ENCODE measurements around the gene CDKN3.
"Not testable (repeated sequence)": the region's sequence is repeated elsewhere in the genome, so short reads cannot be mapped to it uniquely, and the experiment has no call there.

Gene CDKN3

GRCh38 chr14:54387328-54387727 is 9.5 kb upstream of the CDKN3 start:
- H3K36me3 ChIP-seq, result no peaks in the 10 kb centered on the region
- H3K4me1 ChIP-seq, result no peaks in the 10 kb centered on the region
- H3K9me3 ChIP-seq, result no peaks in the 10 kb centered on the region
- H3K27me3 ChIP-seq, result no peaks in the 10 kb centered on the region
- intact Hi-C loops (cut with DNase I; ENCODE audit: low total_unique reads), result no loop called here
- H3K4me3 ChIP-seq, result no peak overlapping the region
- no peak for DNase-seq
- TF ChIP-seq, protein P1, sequence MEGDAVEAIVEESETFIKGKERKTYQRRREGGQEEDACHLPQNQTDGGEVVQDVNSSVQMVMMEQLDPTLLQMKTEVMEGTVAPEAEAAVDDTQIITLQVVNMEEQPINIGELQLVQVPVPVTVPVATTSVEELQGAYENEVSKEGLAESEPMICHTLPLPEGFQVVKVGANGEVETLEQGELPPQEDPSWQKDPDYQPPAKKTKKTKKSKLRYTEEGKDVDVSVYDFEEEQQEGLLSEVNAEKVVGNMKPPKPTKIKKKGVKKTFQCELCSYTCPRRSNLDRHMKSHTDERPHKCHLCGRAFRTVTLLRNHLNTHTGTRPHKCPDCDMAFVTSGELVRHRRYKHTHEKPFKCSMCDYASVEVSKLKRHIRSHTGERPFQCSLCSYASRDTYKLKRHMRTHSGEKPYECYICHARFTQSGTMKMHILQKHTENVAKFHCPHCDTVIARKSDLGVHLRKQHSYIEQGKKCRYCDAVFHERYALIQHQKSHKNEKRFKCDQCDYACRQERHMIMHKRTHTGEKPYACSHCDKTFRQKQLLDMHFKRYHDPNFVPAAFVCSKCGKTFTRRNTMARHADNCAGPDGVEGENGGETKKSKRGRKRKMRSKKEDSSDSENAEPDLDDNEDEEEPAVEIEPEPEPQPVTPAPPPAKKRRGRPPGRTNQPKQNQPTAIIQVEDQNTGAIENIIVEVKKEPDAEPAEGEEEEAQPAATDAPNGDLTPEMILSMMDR (IDR thresholded peaks at IDR 0.05), result no peak
- no peak overlapping the region for H3K27ac ChIP-seq

DNA sequence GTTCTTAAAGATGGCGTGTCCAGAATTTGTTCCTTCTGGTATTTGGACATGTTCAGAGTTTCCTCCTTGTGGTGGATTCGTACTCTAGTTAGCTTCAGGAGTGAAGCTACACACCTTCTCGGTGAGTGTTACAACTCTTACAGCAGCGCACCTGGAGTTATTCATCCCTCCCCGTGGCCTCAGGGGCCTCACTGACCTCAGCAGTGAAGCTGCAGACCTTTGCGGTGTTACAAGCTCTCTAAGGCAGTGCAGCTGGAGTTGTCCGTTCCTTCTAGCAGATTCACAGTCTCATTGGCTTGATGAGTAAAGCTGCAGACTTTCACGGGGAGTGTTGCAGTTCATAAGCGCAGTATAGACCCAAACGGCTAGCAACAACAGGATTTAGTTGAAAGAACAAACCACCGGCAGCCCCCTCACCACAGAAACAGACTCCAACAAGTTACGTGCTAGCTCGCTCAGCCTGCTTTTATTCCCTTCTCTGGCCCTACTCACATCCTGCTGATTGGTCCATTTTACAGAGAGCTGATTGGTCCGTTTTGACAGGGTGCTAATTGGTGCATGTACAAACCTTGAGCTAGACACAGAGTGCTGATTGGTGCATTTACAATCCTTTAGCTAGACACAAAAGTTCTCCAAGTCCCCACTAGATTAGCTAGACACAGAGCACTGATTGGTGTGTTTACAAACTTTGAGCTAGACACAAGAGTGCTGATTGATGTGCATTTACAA is 4.5 kb upstream of the CDKN3 start:
- Histone ChIP-seq H3K4me3 (no peak overlapping the region), H3K36me3 (no peaks in the 10 kb centered on the region), H3K4me1 (peaks cover under 1 to 7% (median 5%) of the 10 kb centered on the region in 4 donors), H3K27me3 (no peaks in the 10 kb centered on the region), H3K9me3 (no peaks in the 10 kb centered on the region), H3K27ac (no peak overlapping the region)
- TF ChIP-seq, protein P1 (IDR thresholded peaks at IDR 0.05), result no peak
- no peak for DNase-seq
- intact Hi-C loops (cut with DNase I; ENCODE audit: low total_unique reads), result no loop called here

DNA sequence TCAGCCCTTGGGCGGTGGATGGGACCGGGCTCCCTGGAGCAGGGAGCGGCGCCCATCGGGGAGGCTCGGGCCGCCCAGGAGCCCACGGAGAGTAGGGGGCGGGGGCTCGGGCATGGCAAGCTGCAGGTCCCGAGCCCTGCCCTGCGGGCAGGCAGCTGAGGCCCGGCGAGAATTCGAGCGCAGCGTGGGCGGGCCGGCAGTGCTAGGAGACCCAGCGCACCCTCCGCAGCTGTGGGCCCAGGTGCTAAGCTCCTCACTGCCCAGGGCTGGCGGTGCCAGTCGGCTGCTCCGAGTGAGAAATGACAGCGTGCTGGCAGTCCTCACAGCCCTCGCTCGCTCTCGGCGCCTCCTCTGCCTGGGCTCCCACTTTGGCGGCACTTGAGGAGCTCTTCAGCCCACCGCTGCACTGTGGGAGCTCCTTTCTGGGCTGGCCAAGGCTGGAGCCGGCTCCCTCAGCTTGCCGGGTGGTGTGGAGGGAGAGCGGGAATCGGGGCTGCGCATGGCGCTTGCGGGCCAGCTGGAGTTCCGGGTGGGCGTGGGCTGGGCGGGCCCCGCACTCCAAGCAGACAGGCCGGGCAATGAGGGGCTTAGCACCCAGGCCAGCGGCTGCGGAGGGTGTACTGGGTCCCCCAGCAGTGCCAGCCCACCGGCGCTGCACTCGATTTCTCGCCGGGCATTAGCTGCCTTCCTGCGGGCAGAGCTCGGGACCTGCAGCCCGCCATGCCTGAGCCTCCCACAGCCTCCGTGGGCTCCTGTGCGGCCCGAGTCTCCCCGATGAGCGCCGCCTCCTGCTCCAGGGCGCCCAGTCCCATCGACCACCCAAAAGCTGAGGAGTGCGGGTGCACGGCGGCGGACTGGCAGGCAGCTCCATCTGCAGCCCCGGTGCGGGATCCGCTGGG is 3.6 kb upstream of the CDKN3 start:
- peaks cover 5 to 12% (median 8%) of the 10 kb centered on the region in 4 donors for H3K4me1 ChIP-seq
- H3K4me3 ChIP-seq; H3K9me3 ChIP-seq; H3K27ac ChIP-seq; H3K27me3 ChIP-seq; DNase-seq; H3K36me3 ChIP-seq; intact Hi-C loops (cut with DNase I; ENCODE audit: low total_unique reads): not testable (repeated sequence)

DNA sequence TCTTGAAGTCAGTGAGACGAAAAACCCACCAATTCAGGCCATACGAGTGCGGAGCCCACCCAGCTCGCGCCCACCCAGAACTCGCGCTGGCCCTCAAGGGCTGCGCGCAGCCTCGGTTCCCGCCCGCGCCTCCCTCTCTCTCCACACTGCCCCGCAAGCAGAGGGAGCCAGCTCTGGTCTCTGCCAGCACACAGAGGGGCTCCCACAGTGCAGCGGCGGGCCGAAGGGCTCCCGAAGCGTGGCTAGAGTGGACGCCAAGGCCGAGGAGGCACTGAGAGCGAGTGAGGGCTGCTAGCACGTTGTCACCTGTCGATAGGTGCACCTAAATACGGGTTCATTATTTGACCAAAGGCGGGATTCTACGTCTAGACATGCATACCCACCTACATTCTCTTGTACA is 2.2 kb upstream of the CDKN3 start:
- H3K27me3 ChIP-seq, result no peaks in the 10 kb centered on the region
- H3K4me3 ChIP-seq, result no peak overlapping the region
- H3K4me1 ChIP-seq, result peaks cover 5 to 12% (median 8%) of the 10 kb centered on the region in 4 donors
- no peaks in the 10 kb centered on the region for H3K9me3 ChIP-seq
- intact Hi-C loops (cut with DNase I; ENCODE audit: low total_unique reads), result no loop called here
- H3K27ac ChIP-seq, result no peak overlapping the region
- no peak for DNase-seq
- no peaks in the 10 kb centered on the region for H3K36me3 ChIP-seq
- TF ChIP-seq, protein P1 (IDR thresholded peaks at IDR 0.05), result no peak

DNA sequence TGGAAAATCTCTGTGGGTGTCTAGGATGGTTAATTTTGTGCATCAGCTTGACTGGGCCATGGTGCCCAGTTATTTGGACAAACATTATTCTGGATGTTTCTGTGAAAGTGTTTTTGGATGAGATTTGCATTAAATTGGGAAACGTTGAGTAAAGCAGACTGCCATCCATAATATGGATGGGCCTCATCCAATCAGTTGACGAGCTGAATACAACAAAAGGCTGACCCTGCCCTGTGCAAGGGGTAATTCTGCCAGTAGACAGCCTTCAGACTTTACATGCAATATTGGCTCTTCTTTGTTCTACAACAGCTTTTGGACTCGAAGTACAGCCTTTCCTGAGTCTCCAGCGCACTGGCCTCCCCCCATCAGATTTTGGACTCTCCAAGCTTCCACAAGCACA is 1.5 kb upstream of the CDKN3 start:
- Histone ChIP-seq H3K27ac (no peak overlapping the region), H3K9me3 (no peaks in the 10 kb centered on the region), H3K4me3 (no peak overlapping the region), H3K36me3 (no peaks in the 10 kb centered on the region), H3K27me3 (no peaks in the 10 kb centered on the region), H3K4me1 (peaks cover 5 to 12% (median 8%) of the 10 kb centered on the region in 4 donors)
- TF ChIP-seq, protein P1 (IDR thresholded peaks at IDR 0.05), result no peak
- intact Hi-C loops (cut with DNase I; ENCODE audit: low total_unique reads), result no loop called here
- no peak for DNase-seq

GRCh38 chr14:54395716-54396115 is 1.1 kb upstream of the CDKN3 start:
- Histone ChIP-seq H3K4me3 (no peak overlapping the region), H3K36me3 (no peaks in the 10 kb centered on the region), H3K9me3 (no peaks in the 10 kb centered on the region), H3K4me1 (peaks cover 5 to 12% (median 8%) of the 10 kb centered on the region in 4 donors), H3K27me3 (no peaks in the 10 kb centered on the region), H3K27ac (no peak overlapping the region)
- intact Hi-C loops (cut with DNase I; ENCODE audit: low total_unique reads), result loop anchor here (2.0 kb wide), 1 partner anchor 45 kb away; the partner anchor contains the start of gene CNIH1
- DNase-seq, result no peak
- TF ChIP-seq, protein P1 (IDR thresholded peaks at IDR 0.05), result no peak
